HL-60 (cell line): ENCODE measurements around the gene SERPIND1.

Source experiments
- DNase-seq, 2 experiments: peaks; one replicate each; pipeline ENCODE4 v3.0.0-alpha.2; 2010 to 2020; ENCODE audit warnings: low read depth in 1 of 2, low spot score in 1 of 2
- H3K27ac ChIP-seq: fragments of 250-450 bp; sonication (Bioruptor Pico); replicated peaks from 2 replicates; pipeline ENCODE4 v1.5.1; 2020; ENCODE audit warnings: mild to moderate bottlenecking, moderate library complexity
- H3K27me3 ChIP-seq: fragments of 250-450 bp; sonication (Bioruptor Pico); 2 replicates; pipeline ENCODE4 v1.5.1; 2021; ENCODE audit warnings: mild to moderate bottlenecking, moderate library complexity; ENCODE audit not compliant: insufficient read depth, poor library complexity, severe bottlenecking
- H3K4me3 ChIP-seq: replicated peaks from 2 replicates; pipeline ENCODE4 v1.5.1; 2011; ENCODE audit warnings: mild to moderate bottlenecking, control low read depth, low read length; ENCODE audit not compliant: insufficient read depth
- GABPA ChIP-seq: IDR thresholded peaks from 2 replicates; pipeline ENCODE4 v1.6.1; 2012; ENCODE audit warnings: low read depth
- POLR2AphosphoS5 ChIP-seq: IDR thresholded peaks from 2 replicates; pipeline ENCODE4 v1.6.1; 2012; ENCODE audit warnings: low read depth
- SPI1 ChIP-seq: IDR thresholded peaks from 2 replicates; pipeline ENCODE4 v1.6.1; 2012; ENCODE audit warnings: low read depth, mild to moderate bottlenecking, borderline replicate concordance
- TF ChIP-seq, protein P1 (sequence below): IDR thresholded peaks from one replicate; pipeline ENCODE4 v1.5.1; 2011; ENCODE audit warnings: low read length, control low read depth, inconsistent platforms; ENCODE audit not compliant: insufficient read depth
- TF ChIP-seq, protein P2 (sequence below): IDR thresholded peaks from 2 replicates; pipeline ENCODE4 v1.6.1; 2012; ENCODE audit warnings: low read depth; ENCODE audit not compliant: insufficient replicate concordance

SERPIND1 gene

GRCh38 chr22:20798974-20799373 lies 25.1 kb downstream of the SERPIND1 start:
- H3K4me3 ChIP-seq = no peak overlapping the region
- H3K27me3 ChIP-seq = no peaks in the 10 kb centered on the region
- H3K27ac ChIP-seq = no peak overlapping the region
- DNase-seq = no peak
- TF ChIP-seq, protein P1, sequence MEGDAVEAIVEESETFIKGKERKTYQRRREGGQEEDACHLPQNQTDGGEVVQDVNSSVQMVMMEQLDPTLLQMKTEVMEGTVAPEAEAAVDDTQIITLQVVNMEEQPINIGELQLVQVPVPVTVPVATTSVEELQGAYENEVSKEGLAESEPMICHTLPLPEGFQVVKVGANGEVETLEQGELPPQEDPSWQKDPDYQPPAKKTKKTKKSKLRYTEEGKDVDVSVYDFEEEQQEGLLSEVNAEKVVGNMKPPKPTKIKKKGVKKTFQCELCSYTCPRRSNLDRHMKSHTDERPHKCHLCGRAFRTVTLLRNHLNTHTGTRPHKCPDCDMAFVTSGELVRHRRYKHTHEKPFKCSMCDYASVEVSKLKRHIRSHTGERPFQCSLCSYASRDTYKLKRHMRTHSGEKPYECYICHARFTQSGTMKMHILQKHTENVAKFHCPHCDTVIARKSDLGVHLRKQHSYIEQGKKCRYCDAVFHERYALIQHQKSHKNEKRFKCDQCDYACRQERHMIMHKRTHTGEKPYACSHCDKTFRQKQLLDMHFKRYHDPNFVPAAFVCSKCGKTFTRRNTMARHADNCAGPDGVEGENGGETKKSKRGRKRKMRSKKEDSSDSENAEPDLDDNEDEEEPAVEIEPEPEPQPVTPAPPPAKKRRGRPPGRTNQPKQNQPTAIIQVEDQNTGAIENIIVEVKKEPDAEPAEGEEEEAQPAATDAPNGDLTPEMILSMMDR = no peak
- TF ChIP-seq SPI1 = no peak
- TF ChIP-seq GABPA = no peak
- no peak for TF ChIP-seq POLR2AphosphoS5
- TF ChIP-seq, protein P2, sequence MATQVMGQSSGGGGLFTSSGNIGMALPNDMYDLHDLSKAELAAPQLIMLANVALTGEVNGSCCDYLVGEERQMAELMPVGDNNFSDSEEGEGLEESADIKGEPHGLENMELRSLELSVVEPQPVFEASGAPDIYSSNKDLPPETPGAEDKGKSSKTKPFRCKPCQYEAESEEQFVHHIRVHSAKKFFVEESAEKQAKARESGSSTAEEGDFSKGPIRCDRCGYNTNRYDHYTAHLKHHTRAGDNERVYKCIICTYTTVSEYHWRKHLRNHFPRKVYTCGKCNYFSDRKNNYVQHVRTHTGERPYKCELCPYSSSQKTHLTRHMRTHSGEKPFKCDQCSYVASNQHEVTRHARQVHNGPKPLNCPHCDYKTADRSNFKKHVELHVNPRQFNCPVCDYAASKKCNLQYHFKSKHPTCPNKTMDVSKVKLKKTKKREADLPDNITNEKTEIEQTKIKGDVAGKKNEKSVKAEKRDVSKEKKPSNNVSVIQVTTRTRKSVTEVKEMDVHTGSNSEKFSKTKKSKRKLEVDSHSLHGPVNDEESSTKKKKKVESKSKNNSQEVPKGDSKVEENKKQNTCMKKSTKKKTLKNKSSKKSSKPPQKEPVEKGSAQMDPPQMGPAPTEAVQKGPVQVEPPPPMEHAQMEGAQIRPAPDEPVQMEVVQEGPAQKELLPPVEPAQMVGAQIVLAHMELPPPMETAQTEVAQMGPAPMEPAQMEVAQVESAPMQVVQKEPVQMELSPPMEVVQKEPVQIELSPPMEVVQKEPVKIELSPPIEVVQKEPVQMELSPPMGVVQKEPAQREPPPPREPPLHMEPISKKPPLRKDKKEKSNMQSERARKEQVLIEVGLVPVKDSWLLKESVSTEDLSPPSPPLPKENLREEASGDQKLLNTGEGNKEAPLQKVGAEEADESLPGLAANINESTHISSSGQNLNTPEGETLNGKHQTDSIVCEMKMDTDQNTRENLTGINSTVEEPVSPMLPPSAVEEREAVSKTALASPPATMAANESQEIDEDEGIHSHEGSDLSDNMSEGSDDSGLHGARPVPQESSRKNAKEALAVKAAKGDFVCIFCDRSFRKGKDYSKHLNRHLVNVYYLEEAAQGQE = no peak

DNA sequence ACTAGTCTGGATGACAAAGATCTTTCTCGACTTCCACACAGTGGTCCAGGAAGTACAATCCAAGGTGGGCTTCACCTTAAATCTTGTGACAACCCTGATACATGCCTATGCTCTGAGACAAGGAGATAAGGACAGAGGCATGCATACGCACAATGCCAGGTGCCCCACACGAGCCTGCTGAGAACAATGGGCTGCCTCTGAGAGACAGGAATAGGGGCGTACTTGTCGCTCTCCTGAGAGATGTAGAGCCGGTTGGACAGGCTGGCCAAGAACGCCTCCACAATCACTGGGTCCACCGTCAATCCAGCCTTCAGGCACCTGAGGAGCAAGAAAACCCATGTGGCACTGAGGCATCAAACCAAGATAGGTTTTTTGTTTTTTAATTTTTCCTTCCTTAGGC lies 25.5 kb downstream of the SERPIND1 start:
- DNase-seq = no peak

DNA sequence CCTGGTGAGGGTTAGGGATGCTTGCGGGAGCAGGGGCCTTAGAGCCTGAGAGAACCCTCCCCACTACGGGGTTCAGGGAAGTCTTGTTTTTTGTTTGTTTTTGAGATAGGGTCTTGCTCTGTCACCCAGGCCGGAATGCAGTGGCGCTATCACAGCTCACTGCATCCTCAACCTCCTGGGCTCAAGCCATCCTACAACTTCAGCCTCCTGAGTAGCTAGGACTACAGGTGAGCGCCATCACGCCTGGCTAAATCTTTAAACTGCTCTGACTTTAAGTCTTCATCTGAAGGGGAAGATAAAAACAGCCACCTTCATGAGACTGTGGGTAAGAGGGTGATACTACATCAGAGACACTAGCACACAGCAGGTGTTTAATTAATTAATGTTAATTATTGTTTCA lies 28.5 kb downstream of the SERPIND1 start:
- H3K27me3 ChIP-seq = no peaks in the 10 kb centered on the region
- no peak overlapping the region for H3K4me3 ChIP-seq
- TF ChIP-seq, protein P1 = no peak
- no peak for TF ChIP-seq SPI1
- no peak for TF ChIP-seq GABPA
- TF ChIP-seq POLR2AphosphoS5 = no peak
- TF ChIP-seq, protein P2 = no peak
- DNase-seq = no peak
- H3K27ac ChIP-seq = no peak overlapping the region

More for the DNA sequence above, 25.5 kb downstream of the SERPIND1 start:
- Histone ChIP-seq H3K27ac (no peak overlapping the region), H3K4me3 (no peak overlapping the region), H3K27me3 (no peaks in the 10 kb centered on the region)
- no peak for TF ChIP-seq GABPA
- TF ChIP-seq SPI1 = no peak
- no peak for TF ChIP-seq POLR2AphosphoS5
- TF ChIP-seq, protein P2 = no peak
- TF ChIP-seq, protein P1 = no peak
